ENCODE measurements around the gene ZC3HAV1. TPM values are rescaled to one million over a fixed set of nuclear protein-coding genes. Genes with fewer than 3 reads are reported as not detected.
"Not testable (repeated sequence)": the region's sequence is repeated elsewhere in the genome, so short reads cannot be mapped to it uniquely, and the experiment has no call there.

The ZC3HAV1 gene
- total RNA-seq, 1 donor from 2014 or later, result 20.7 TPM

- no peaks in the 10 kb centered on the region for H3K27me3 Mint-ChIP-seq
- H3K27ac Mint-ChIP-seq, result no peak overlapping the region
- DNase-seq (ENCODE audit: extremely low spot score, unreplicated experiment), result no peak
These were observed 29.7 kb downstream of the ZC3HAV1 start for GRCh38 chr7:139079861-139080260.

GRCh38 chr7:139078911-139079310, 30.6 kb downstream of the ZC3HAV1 start:
- no peaks in the 10 kb centered on the region for H3K9me3 Mint-ChIP-seq
- TF ChIP-seq CTCF (conservative IDR thresholded peaks at IDR 0.05), result no peak
- peaks cover 4% of the 10 kb centered on the region for H3K4me1 Mint-ChIP-seq (ENCODE audit: unreplicated experiment)
- no peaks in the 10 kb centered on the region for H3K27me3 Mint-ChIP-seq
- H3K4me3 Mint-ChIP-seq, result no peak overlapping the region
- peaks cover 11% of the 10 kb centered on the region for H3K36me3 Mint-ChIP-seq
- DNase-seq (ENCODE audit: extremely low spot score, unreplicated experiment), result no peak
- H3K27ac Mint-ChIP-seq, result no peak overlapping the region

More at GRCh38 chr7:139079861-139080260, 29.7 kb downstream of the ZC3HAV1 start:
- no peak for TF ChIP-seq CTCF (conservative IDR thresholded peaks at IDR 0.05)
- H3K4me3 Mint-ChIP-seq, result no peak overlapping the region
- peaks cover 3% of the 10 kb centered on the region for H3K4me1 Mint-ChIP-seq (ENCODE audit: unreplicated experiment)
- peaks cover 11% of the 10 kb centered on the region for H3K36me3 Mint-ChIP-seq
- H3K9me3 Mint-ChIP-seq, result no peaks in the 10 kb centered on the region

GRCh38 chr7:139078399-139078798, 31.1 kb downstream of the ZC3HAV1 start:
- Mint-ChIP-seq H3K4me3 (no peak overlapping the region), H3K9me3 (no peaks in the 10 kb centered on the region), H3K27me3 (no peaks in the 10 kb centered on the region), H3K36me3 (peaks cover 11% of the 10 kb centered on the region), H3K4me1 (ENCODE audit: unreplicated experiment) (peaks cover 4% of the 10 kb centered on the region), H3K27ac (no peak overlapping the region)
- no peak for DNase-seq (ENCODE audit: extremely low spot score, unreplicated experiment)
- no peak for TF ChIP-seq CTCF (conservative IDR thresholded peaks at IDR 0.05)

- not testable (repeated sequence) for H3K9me3 Mint-ChIP-seq
These were observed 31.8 kb downstream of the ZC3HAV1 start for GRCh38 chr7:139077706-139078105.

GRCh38 chr7:139075871-139076686, 33.4 kb downstream of the ZC3HAV1 start:
- peaks cover 4% of the 10 kb centered on the region for H3K4me1 Mint-ChIP-seq (ENCODE audit: unreplicated experiment)

More at GRCh38 chr7:139077706-139078105, 31.8 kb downstream of the ZC3HAV1 start:
- H3K4me3 Mint-ChIP-seq; H3K27ac Mint-ChIP-seq; H3K27me3 Mint-ChIP-seq; DNase-seq (ENCODE audit: extremely low spot score, unreplicated experiment); H3K4me1 Mint-ChIP-seq (ENCODE audit: unreplicated experiment): not testable (repeated sequence)
- H3K36me3 Mint-ChIP-seq, result peaks cover 12% of the 10 kb centered on the region

More at GRCh38 chr7:139075871-139076686, 33.4 kb downstream of the ZC3HAV1 start:
- DNase-seq (ENCODE audit: extremely low spot score, unreplicated experiment), result no peak
- H3K4me3 Mint-ChIP-seq, result no peak overlapping the region
- no peaks in the 10 kb centered on the region for H3K27me3 Mint-ChIP-seq
- no peaks in the 10 kb centered on the region for H3K9me3 Mint-ChIP-seq
- peaks cover 19% of the 10 kb centered on the region for H3K36me3 Mint-ChIP-seq
- no peak overlapping the region for H3K27ac Mint-ChIP-seq
- TF ChIP-seq CTCF (conservative IDR thresholded peaks at IDR 0.05), result no peak
